SU-DHL-6 (cell line): ENCODE results near the gene ZMYND15.

Experiments used
- H2AFZ ChIP-seq: fragments of 200-600 bp; sonication (generic); 2 replicates; pipeline ENCODE4 v1.6.1; 2014; ENCODE audit warnings: low read depth, mild to moderate bottlenecking, moderate library complexity, mixed read lengths, antibody characterized with exemption, low read length; ENCODE audit not compliant: severe bottlenecking
- H3F3A ChIP-seq: fragments of 200-600 bp; shearing (Covaris generic); 2 replicates; pipeline ENCODE4 v1.6.0; 2016; ENCODE audit warnings: antibody characterized with exemption, mild to moderate bottlenecking; ENCODE audit not compliant: insufficient read depth
- H3K27ac ChIP-seq: fragments of 200-600 bp; sonication (generic); 2 replicates; pipeline ENCODE4 v1.5.1; 2016; ENCODE audit warnings: low read depth, mild to moderate bottlenecking, low read length, moderate library complexity, mixed read lengths
- H3K27me3 ChIP-seq: fragments of 200-600 bp; sonication (generic), shearing (Covaris generic); 2 replicates; pipeline ENCODE4 v1.6.0; 2014; ENCODE audit warnings: mild to moderate bottlenecking, low read length
- H3K36me3 ChIP-seq: fragments of 200-600 bp; sonication (generic); 2 replicates; pipeline ENCODE4 v1.6.1; 2014; ENCODE audit warnings: mild to moderate bottlenecking, low read length, mixed read lengths
- H3K4me2 ChIP-seq: fragments of 300-600, 200-600 bp; shearing (Covaris generic), sonication (generic); 2 replicates; pipeline ENCODE4 v1.6.0; 2014; ENCODE audit warnings: low read length, low read depth, mild to moderate bottlenecking; ENCODE audit not compliant: poor library complexity, severe bottlenecking
- H3K4me3 ChIP-seq: fragments of 200-600 bp; sonication (generic); 2 replicates; pipeline ENCODE4 v1.5.1; 2014; ENCODE audit warnings: antibody characterized with exemption, low read length, mild to moderate bottlenecking, mixed read lengths; ENCODE audit not compliant: insufficient read depth, poor library complexity, severe bottlenecking
- H3K79me2 ChIP-seq: fragments of 200-600 bp; sonication (generic); 2 replicates; pipeline ENCODE4 v1.6.1; 2014; ENCODE audit warnings: mild to moderate bottlenecking, low read length, moderate library complexity; ENCODE audit not compliant: insufficient read depth
- H3K9ac ChIP-seq: fragments of 200-600 bp; sonication (generic); 2 replicates; pipeline ENCODE4 v1.7.0; 2014; ENCODE audit warnings: mild to moderate bottlenecking, low read length
- H3K9me2 ChIP-seq: fragments of 200-600 bp; sonication (generic); replicated peaks from 2 replicates; pipeline ENCODE4 v1.6.1; 2014; ENCODE audit warnings: low read length; ENCODE audit not compliant: insufficient read depth
- H3K9me3 ChIP-seq: fragments of 200-600 bp; sonication (generic); 2 replicates; pipeline ENCODE4 v1.6.1; 2014; ENCODE audit warnings: low read length, mixed read lengths; ENCODE audit not compliant: insufficient read depth
- H4K20me1 ChIP-seq: fragments of 200-600 bp; sonication (generic); 2 replicates; pipeline ENCODE4 v1.6.1; 2014; ENCODE audit warnings: low read depth, mild to moderate bottlenecking, antibody characterized with exemption, low read length, moderate library complexity, mixed read lengths
- CTCF ChIP-seq: fragments of 200-600 bp; sonication (generic); IDR thresholded peaks from one replicate; pipeline ENCODE4 v1.5.1; 2017; ENCODE audit warnings: antibody characterized with exemption, mild to moderate bottlenecking, low read length, moderate library complexity; ENCODE audit not compliant: insufficient read depth, poor library complexity, severe bottlenecking
- EZH2phosphoT487 ChIP-seq: fragments of 200-600 bp; sonication (generic), shearing (Covaris generic); conservative IDR thresholded peaks from 2 replicates; pipeline ENCODE4 v1.6.1; 2018; ENCODE audit warnings: mild to moderate bottlenecking, antibody characterized with exemption, low read length, moderate library complexity, mixed read lengths

ZMYND15 gene

GRCh38 chr17:4788807-4789700 is 49.4 kb downstream of the ZMYND15 start, which contains the start of gene GLTPD2:
Gene GLTPD2, plus strand, starts transcription at chr17:4788964. Its CDS starts 48 bp downstream, at chr17:4789012.
- H2AFZ ChIP-seq = peak within 1 kb of the TSS; percentile 99
- peak within 1 kb of the TSS; percentile 60 for H3K9ac ChIP-seq
- no peaks in the 10 kb centered on the region for H4K20me1 ChIP-seq
- H3F3A ChIP-seq = 0 out of 2 replicates have a peak, but pooled peaks cover 4% of the 10 kb centered on the region
- H3K4me2 ChIP-seq = peak within 1 kb of the TSS; percentile 75
- H3K36me3 ChIP-seq = no peaks in the 10 kb centered on the region
- H3K27me3 ChIP-seq = no peaks in the 10 kb centered on the region
- TF ChIP-seq EZH2phosphoT487 (no peak), CTCF (no peak)
- H3K79me2 ChIP-seq = no peaks in the 10 kb centered on the region
- no peaks in the 10 kb centered on the region for H3K9me3 ChIP-seq
- peak within 1 kb of the TSS; percentile 60 for H3K4me3 ChIP-seq
- no peaks in the 10 kb centered on the region for H3K9me2 ChIP-seq
- no peak within 1 kb of the TSS for H3K27ac ChIP-seq

DNA sequence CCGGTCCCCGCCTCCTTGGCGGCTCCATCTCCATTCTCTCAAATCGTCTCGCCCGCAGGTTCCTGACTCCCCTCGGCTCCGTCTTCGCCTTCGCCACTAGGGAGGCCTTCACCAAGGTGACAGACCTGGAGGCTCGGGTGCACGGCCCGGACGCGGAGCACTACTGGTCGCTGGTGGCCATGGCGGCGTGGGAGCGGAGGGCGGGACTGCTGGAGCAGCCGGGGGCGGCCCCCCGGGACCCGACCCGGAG is 50.0 kb downstream of the ZMYND15 start:
- no peaks in the 10 kb centered on the region for H3K9me2 ChIP-seq
- TF ChIP-seq EZH2phosphoT487 = no peak
- no peak for TF ChIP-seq CTCF
- H3K27me3 ChIP-seq = no peaks in the 10 kb centered on the region
- 0 out of 2 replicates have a peak, but pooled peaks cover 4% of the 10 kb centered on the region for H3F3A ChIP-seq
- no peaks in the 10 kb centered on the region for H4K20me1 ChIP-seq
- no peaks in the 10 kb centered on the region for H3K36me3 ChIP-seq
- H2AFZ ChIP-seq = peak overlapping the region; percentile 99
- H3K9me3 ChIP-seq = no peaks in the 10 kb centered on the region
- H3K79me2 ChIP-seq = no peaks in the 10 kb centered on the region
- peak overlapping the region; percentile 60 for H3K4me3 ChIP-seq
- H3K27ac ChIP-seq = no peak overlapping the region
- peak overlapping the region; percentile 60 for H3K9ac ChIP-seq
- H3K4me2 ChIP-seq = peak overlapping the region; percentile 75

DNA sequence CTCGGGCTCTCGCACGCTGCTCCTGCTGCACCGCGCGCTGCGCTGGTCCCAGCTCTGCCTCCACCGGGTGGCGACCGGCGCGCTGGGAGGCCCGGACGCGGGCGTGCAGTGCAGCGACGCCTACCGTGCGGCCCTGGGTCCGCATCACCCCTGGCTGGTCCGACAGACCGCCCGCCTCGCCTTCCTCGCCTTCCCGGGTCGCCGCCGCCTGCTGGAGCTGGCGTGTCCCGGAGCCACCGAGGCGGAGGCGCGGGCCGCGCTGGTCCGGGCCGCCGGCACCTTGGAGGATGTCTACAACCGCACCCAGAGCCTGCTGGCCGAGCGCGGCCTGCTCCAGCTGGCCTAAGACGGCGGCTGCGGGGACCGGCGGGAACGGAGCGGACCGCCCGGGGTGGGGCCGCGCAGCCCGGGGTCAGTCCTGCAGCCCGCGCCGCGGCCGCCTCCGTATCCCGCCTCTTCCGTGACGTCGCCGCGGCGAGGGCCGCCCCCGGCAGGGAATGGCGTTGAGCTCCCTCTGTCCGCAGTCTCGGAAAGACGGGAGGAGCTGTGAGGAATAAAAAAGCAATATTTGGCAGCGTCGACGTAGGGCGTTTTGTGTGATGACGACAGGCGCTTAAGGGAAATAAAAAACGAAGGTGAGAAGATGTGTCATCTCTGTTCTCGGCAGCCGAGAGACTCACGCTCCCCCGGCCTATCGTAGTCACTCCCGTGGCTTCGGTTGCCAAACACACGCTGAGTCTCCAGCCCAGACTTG is 50.5 kb downstream of the ZMYND15 start:
- H2AFZ ChIP-seq = peak overlapping the region; percentile 99
- no peaks in the 10 kb centered on the region for H3K36me3 ChIP-seq
- no peaks in the 10 kb centered on the region for H3K9me2 ChIP-seq
- H3K27me3 ChIP-seq = no peaks in the 10 kb centered on the region
- peak overlapping the region; percentile 60 for H3K4me3 ChIP-seq
- no peak overlapping the region for H3K27ac ChIP-seq
- no peaks in the 10 kb centered on the region for H3K79me2 ChIP-seq
- H3K9me3 ChIP-seq = no peaks in the 10 kb centered on the region
- peak overlapping the region; percentile 60 for H3K9ac ChIP-seq
- peak overlapping the region; percentile 75 for H3K4me2 ChIP-seq
- H3F3A ChIP-seq = 0 out of 2 replicates have a peak, but pooled peaks cover 5% of the 10 kb centered on the region
- H4K20me1 ChIP-seq = no peaks in the 10 kb centered on the region
- TF ChIP-seq EZH2phosphoT487 = no peak
- TF ChIP-seq CTCF = peak; percentile 66
